Measurements from ENCODE around the gene MYRF.

MYRF gene

DNA sequence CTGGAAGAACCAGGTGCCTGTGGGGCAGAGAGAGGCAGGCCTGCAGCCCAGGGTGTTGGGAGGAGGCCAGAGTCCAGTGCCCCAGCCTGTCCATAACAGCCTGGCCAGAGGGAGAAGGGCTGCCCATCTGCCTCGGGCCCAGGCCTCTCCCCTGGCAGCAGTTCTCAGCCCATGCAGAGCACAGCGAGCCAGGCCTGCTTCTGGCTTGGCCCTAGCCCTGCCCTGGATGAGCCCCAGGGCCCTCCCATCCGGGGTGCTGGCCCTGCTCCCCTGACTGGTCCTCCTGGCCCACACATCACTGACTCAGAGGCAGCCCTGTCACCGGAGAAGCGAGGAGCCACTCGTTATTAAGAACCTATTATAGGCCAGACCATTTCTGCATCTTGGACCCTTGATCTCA, 19.7 kb upstream of the MYRF start:
- Histone ChIP-seq H3K36me3 (ENCODE audit: control insufficient read depth, insufficient read depth, low read length) (no peaks in the 10 kb centered on the region), H2BK120ac (ENCODE audit: low read depth, low read length) (no peak overlapping the region), H3K79me1 (ENCODE audit: low read length) (no peaks in the 10 kb centered on the region), H3K4me1 (ENCODE audit: control insufficient read depth, low read depth, low read length) (no peaks in the 10 kb centered on the region), H4K8ac (ENCODE audit: low read depth, low read length) (no peak overlapping the region), H2BK15ac (replicated peaks; ENCODE audit: low read depth) (no peak overlapping the region), H3K4me2 (ENCODE audit: low read length) (no peak overlapping the region), H3K9ac (ENCODE audit: low read length) (no peak overlapping the region), H2AK5ac (ENCODE audit: low read length) (no peak overlapping the region), H4K5ac (ENCODE audit: low read length) (no peak overlapping the region), H3K27me3 (ENCODE audit: insufficient read depth, low read length, poor library complexity) (no peaks in the 10 kb centered on the region), H3K27ac (ENCODE audit: low read depth, low read length) (no peak overlapping the region), H3K4me3 (ENCODE audit: low read length) (no peak overlapping the region), H3K4ac (ENCODE audit: low read depth, low read length) (no peak overlapping the region), H3K79me2 (ENCODE audit: control insufficient read depth, insufficient read depth, low read length) (no peaks in the 10 kb centered on the region), H3K18ac (ENCODE audit: low read length) (no peak overlapping the region), H3K23ac (ENCODE audit: low read length) (no peak overlapping the region), H3K56ac (ENCODE audit: low read length) (no peak overlapping the region), H2BK5ac (ENCODE audit: low read length) (no peak overlapping the region)
- no peak for DNase-seq
- WGBS (ENCODE audit: extremely low coverage, insufficient coverage, low lambda C conversion rate): no CpG with 5 or more reads among the region's 6 CpGs

DNA sequence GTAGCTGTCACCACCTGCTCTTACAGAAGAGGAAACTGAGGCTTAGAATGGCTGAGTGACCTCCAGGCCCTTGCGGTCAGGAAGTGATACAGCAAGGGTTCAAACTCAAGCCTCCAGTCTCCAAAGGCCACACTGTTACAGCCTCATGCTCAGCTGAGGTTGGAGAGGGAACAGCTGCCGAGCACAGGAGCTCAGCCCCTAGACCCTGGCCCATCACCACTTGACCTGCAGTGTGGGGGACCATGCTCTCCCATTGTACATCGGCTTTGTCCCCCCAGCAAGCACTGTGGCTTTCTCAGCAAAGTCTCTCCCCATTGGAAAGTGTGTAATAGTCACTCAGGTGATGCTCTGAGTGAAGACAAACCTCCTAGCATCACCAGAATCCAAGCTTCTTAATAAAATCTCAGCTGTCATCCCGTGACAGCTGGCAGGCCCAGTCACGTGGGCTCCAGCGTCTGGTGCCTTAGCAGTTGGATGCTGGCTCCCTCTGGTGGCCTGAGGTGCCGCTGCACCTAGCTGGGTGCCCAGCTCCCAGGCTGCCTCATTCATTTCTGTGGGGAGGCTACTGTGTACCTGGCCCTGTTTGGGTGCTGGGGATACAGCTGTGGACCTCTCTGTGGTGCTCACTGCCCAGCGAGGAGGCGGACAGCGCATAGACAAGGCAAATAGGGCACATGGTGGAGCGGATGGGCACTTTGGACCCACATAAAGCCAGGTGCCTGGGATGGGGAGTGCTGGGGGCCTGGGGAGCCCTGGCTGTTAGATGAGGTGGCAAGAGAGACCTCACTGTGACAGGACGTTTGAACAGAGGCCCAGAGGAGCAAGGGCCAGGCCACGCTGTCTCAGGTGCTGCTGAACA, 19.1 kb upstream of the MYRF start:
- DNase-seq: peak; percentile 78
- WGBS (ENCODE audit: extremely low coverage, insufficient coverage, low lambda C conversion rate): no CpG with 5 or more reads among the region's 13 CpGs
- Histone ChIP-seq H2BK120ac (ENCODE audit: low read depth, low read length) (no peak overlapping the region), H2BK5ac (ENCODE audit: low read length) (no peak overlapping the region), H3K56ac (ENCODE audit: low read length) (no peak overlapping the region), H2AK5ac (ENCODE audit: low read length) (no peak overlapping the region), H3K4me1 (ENCODE audit: control insufficient read depth, low read depth, low read length) (no peaks in the 10 kb centered on the region), H3K27me3 (ENCODE audit: insufficient read depth, low read length, poor library complexity) (no peaks in the 10 kb centered on the region), H3K9ac (ENCODE audit: low read length) (no peak overlapping the region), H3K4me3 (ENCODE audit: low read length) (no peak overlapping the region), H3K79me1 (ENCODE audit: low read length) (no peaks in the 10 kb centered on the region), H3K4ac (ENCODE audit: low read depth, low read length) (no peak overlapping the region), H3K23ac (ENCODE audit: low read length) (no peak overlapping the region), H2BK15ac (replicated peaks; ENCODE audit: low read depth) (no peak overlapping the region), H4K5ac (ENCODE audit: low read length) (no peak overlapping the region), H4K8ac (ENCODE audit: low read depth, low read length) (no peak overlapping the region), H3K79me2 (ENCODE audit: control insufficient read depth, insufficient read depth, low read length) (no peaks in the 10 kb centered on the region), H3K18ac (ENCODE audit: low read length) (no peak overlapping the region), H3K4me2 (ENCODE audit: low read length) (no peak overlapping the region), H3K27ac (ENCODE audit: low read depth, low read length) (no peak overlapping the region), H3K36me3 (ENCODE audit: control insufficient read depth, insufficient read depth, low read length) (no peaks in the 10 kb centered on the region)

DNA sequence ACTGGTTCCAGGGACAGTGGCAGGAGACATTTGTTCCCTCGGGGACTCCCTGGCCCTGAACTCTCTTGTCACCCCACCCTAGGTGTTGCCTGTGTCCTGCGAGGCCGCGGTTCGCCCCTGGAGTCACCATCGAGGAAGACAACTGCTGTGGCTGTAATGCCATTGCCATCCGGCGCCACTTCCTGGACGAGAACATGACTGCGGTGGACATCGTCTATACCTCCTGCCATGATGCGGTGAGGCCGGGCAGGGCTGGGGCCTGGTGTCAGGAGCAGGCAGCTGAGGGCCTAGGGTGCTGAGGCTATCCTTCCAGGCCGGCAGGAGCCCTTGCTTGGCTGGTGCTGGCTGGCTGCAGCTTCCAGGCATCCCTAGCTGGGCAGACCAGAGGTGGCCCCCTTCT, 17.7 kb upstream of the MYRF start:
- no CpG with 5 or more reads among the region's 14 CpGs for WGBS (ENCODE audit: extremely low coverage, insufficient coverage, low lambda C conversion rate)
- no peak overlapping the region for H2BK120ac ChIP-seq (ENCODE audit: low read depth, low read length)
- no peak for DNase-seq

DNA sequence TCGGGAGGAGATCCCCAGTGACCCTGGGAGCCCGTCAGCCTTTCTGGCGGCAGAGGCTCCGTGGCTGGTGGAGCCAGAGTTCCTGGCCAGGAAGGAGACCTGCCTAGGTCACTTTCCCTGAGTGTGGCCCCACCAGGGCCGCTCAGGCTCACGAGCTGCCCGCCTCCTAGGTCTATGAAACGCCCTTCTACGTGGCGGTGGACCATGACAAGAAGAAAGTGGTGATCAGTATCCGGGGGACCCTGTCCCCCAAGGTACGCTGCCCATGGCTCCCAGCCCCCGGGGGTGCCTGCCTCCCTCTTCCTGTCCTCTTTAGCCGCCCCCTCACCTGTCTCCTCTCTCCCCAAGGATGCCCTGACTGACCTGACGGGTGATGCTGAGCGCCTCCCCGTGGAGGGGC, 17.0 kb upstream of the MYRF start:
- no peaks in the 10 kb centered on the region for H3K27me3 ChIP-seq (ENCODE audit: insufficient read depth, low read length, poor library complexity)
- no peak overlapping the region for H4K5ac ChIP-seq (ENCODE audit: low read length)
- no peak overlapping the region for H2BK15ac ChIP-seq (replicated peaks; ENCODE audit: low read depth)
- no peak overlapping the region for H2BK5ac ChIP-seq (ENCODE audit: low read length)
- H3K79me2 ChIP-seq (ENCODE audit: control insufficient read depth, insufficient read depth, low read length): no peaks in the 10 kb centered on the region
- H3K4me3 ChIP-seq (ENCODE audit: low read length): no peak overlapping the region
- no peak overlapping the region for H3K27ac ChIP-seq (ENCODE audit: low read depth, low read length)
- H2AK5ac ChIP-seq (ENCODE audit: low read length): no peak overlapping the region
- no peak overlapping the region for H3K4me2 ChIP-seq (ENCODE audit: low read length)
- no peaks in the 10 kb centered on the region for H3K79me1 ChIP-seq (ENCODE audit: low read length)
- no peak overlapping the region for H3K23ac ChIP-seq (ENCODE audit: low read length)
- H3K56ac ChIP-seq (ENCODE audit: low read length): no peak overlapping the region
- H2BK120ac ChIP-seq (ENCODE audit: low read depth, low read length): no peak overlapping the region
- no peaks in the 10 kb centered on the region for H3K4me1 ChIP-seq (ENCODE audit: control insufficient read depth, low read depth, low read length)
- H3K9ac ChIP-seq (ENCODE audit: low read length): no peak overlapping the region
- H4K8ac ChIP-seq (ENCODE audit: low read depth, low read length): no peak overlapping the region
- H3K4ac ChIP-seq (ENCODE audit: low read depth, low read length): no peak overlapping the region
- no CpG with 5 or more reads among the region's 17 CpGs for WGBS (ENCODE audit: extremely low coverage, insufficient coverage, low lambda C conversion rate)
- no peak for DNase-seq
- H3K36me3 ChIP-seq (ENCODE audit: control insufficient read depth, insufficient read depth, low read length): no peaks in the 10 kb centered on the region
- no peak overlapping the region for H3K18ac ChIP-seq (ENCODE audit: low read length)

More for the DNA sequence above, 17.7 kb upstream of the MYRF start:
- H3K4me2 ChIP-seq (ENCODE audit: low read length): no peak overlapping the region
- no peak overlapping the region for H3K27ac ChIP-seq (ENCODE audit: low read depth, low read length)
- H2BK5ac ChIP-seq (ENCODE audit: low read length): no peak overlapping the region
- H3K18ac ChIP-seq (ENCODE audit: low read length): no peak overlapping the region
- no peaks in the 10 kb centered on the region for H3K79me2 ChIP-seq (ENCODE audit: control insufficient read depth, insufficient read depth, low read length)
- H2AK5ac ChIP-seq (ENCODE audit: low read length): no peak overlapping the region
- H3K23ac ChIP-seq (ENCODE audit: low read length): no peak overlapping the region
- H2BK15ac ChIP-seq (replicated peaks; ENCODE audit: low read depth): no peak overlapping the region
- H3K4me3 ChIP-seq (ENCODE audit: low read length): no peak overlapping the region
- H3K56ac ChIP-seq (ENCODE audit: low read length): no peak overlapping the region
- no peaks in the 10 kb centered on the region for H3K4me1 ChIP-seq (ENCODE audit: control insufficient read depth, low read depth, low read length)
- no peaks in the 10 kb centered on the region for H3K79me1 ChIP-seq (ENCODE audit: low read length)
- H3K9ac ChIP-seq (ENCODE audit: low read length): no peak overlapping the region
- no peaks in the 10 kb centered on the region for H3K27me3 ChIP-seq (ENCODE audit: insufficient read depth, low read length, poor library complexity)
- H4K8ac ChIP-seq (ENCODE audit: low read depth, low read length): no peak overlapping the region
- no peak overlapping the region for H4K5ac ChIP-seq (ENCODE audit: low read length)
- H3K4ac ChIP-seq (ENCODE audit: low read depth, low read length): no peak overlapping the region
- H3K36me3 ChIP-seq (ENCODE audit: control insufficient read depth, insufficient read depth, low read length): no peaks in the 10 kb centered on the region

DNA sequence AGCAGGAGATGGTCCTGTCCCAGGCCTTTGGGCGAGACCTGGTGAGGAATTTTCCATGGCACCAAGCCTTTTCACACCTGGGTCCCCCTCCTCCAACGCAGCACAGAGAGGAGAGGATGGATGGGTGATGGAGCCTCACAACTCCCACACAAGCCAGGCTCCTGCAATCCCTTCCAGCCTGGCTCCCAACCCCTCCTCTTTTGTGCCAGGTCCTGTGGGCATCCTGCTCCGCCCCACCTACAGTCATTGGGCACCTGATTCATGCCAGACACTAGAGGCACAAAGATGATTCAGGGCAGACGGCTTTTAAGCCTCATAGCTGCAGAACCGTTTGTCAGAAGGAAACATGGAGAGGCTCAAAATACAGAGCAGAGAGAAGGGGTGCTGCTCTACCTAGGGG, 16.1 kb upstream of the MYRF start:
- Histone ChIP-seq H3K27me3 (ENCODE audit: insufficient read depth, low read length, poor library complexity) (no peaks in the 10 kb centered on the region), H2BK15ac (replicated peaks; ENCODE audit: low read depth) (no peak overlapping the region), H4K8ac (ENCODE audit: low read depth, low read length) (no peak overlapping the region), H3K27ac (ENCODE audit: low read depth, low read length) (no peak overlapping the region), H3K23ac (ENCODE audit: low read length) (no peak overlapping the region), H3K36me3 (ENCODE audit: control insufficient read depth, insufficient read depth, low read length) (no peaks in the 10 kb centered on the region), H2BK5ac (ENCODE audit: low read length) (no peak overlapping the region), H3K79me2 (ENCODE audit: control insufficient read depth, insufficient read depth, low read length) (no peaks in the 10 kb centered on the region), H3K18ac (ENCODE audit: low read length) (no peak overlapping the region), H3K9ac (ENCODE audit: low read length) (no peak overlapping the region), H3K4me1 (ENCODE audit: control insufficient read depth, low read depth, low read length) (no peaks in the 10 kb centered on the region), H3K4me3 (ENCODE audit: low read length) (no peak overlapping the region), H3K79me1 (ENCODE audit: low read length) (no peaks in the 10 kb centered on the region), H3K4me2 (ENCODE audit: low read length) (no peak overlapping the region), H2BK120ac (ENCODE audit: low read depth, low read length) (no peak overlapping the region), H4K5ac (ENCODE audit: low read length) (no peak overlapping the region), H2AK5ac (ENCODE audit: low read length) (no peak overlapping the region), H3K56ac (ENCODE audit: low read length) (no peak overlapping the region), H3K4ac (ENCODE audit: low read depth, low read length) (no peak overlapping the region)
- WGBS (ENCODE audit: extremely low coverage, insufficient coverage, low lambda C conversion rate): no CpG with 5 or more reads among the region's 5 CpGs
- no peak for DNase-seq

DNA sequence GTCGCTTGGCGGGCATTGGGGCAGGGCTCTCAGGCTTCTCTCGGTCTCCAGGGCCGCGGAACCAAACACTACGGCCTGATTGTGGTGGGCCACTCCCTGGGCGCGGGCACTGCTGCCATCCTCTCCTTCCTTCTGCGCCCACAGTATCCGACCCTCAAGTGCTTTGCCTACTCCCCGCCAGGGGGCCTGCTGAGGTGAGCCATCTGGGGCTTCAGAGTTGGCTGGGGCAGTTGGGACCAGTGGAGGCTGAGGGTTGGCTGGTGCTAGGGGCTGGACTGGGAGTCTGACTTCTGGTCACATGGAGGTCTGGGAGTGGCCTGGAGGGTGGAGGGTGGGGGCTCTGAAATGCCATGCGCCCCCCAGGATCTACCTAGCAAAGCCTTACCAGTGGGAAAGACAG, 15.3 kb upstream of the MYRF start:
- H3K4ac ChIP-seq (ENCODE audit: low read depth, low read length): no peak overlapping the region
- no CpG with 5 or more reads among the region's 12 CpGs for whole genome bisulfite sequencing (ENCODE audit: extremely low coverage, insufficient coverage, low lambda C conversion rate)
- no peak for DNase-seq
- no peaks in the 10 kb centered on the region for H3K4me1 ChIP-seq (ENCODE audit: control insufficient read depth, low read depth, low read length)
- H3K56ac ChIP-seq (ENCODE audit: low read length): no peak overlapping the region
- no peak overlapping the region for H2BK15ac ChIP-seq (replicated peaks; ENCODE audit: low read depth)
- H4K5ac ChIP-seq (ENCODE audit: low read length): no peak overlapping the region
- no peak overlapping the region for H3K4me2 ChIP-seq (ENCODE audit: low read length)
- no peak overlapping the region for H3K27ac ChIP-seq (ENCODE audit: low read depth, low read length)
- no peaks in the 10 kb centered on the region for H3K27me3 ChIP-seq (ENCODE audit: insufficient read depth, low read length, poor library complexity)
- H3K36me3 ChIP-seq (ENCODE audit: control insufficient read depth, insufficient read depth, low read length): no peaks in the 10 kb centered on the region
- H2BK120ac ChIP-seq (ENCODE audit: low read depth, low read length): no peak overlapping the region
- H2AK5ac ChIP-seq (ENCODE audit: low read length): no peak overlapping the region
- H3K4me3 ChIP-seq (ENCODE audit: low read length): no peak overlapping the region
- no peak overlapping the region for H3K9ac ChIP-seq (ENCODE audit: low read length)
- H3K23ac ChIP-seq (ENCODE audit: low read length): no peak overlapping the region
- H4K8ac ChIP-seq (ENCODE audit: low read depth, low read length): no peak overlapping the region
- H3K79me2 ChIP-seq (ENCODE audit: control insufficient read depth, insufficient read depth, low read length): no peaks in the 10 kb centered on the region
- H3K18ac ChIP-seq (ENCODE audit: low read length): no peak overlapping the region
- no peaks in the 10 kb centered on the region for H3K79me1 ChIP-seq (ENCODE audit: low read length)
- no peak overlapping the region for H2BK5ac ChIP-seq (ENCODE audit: low read length)

All from mesendoderm (in vitro differentiated cells).